ENCODE measurements around the gene DCHS1. TPM values are rescaled to one million over a fixed set of nuclear protein-coding genes. Genes with fewer than 3 reads are reported as not detected.
A peak's percentile ranks its signal among the peaks of the same experiment; 100 is the strongest.

DCHS1 gene
- total RNA-seq, 1 donor from 2014 or later, result 41.7 TPM

DNA sequence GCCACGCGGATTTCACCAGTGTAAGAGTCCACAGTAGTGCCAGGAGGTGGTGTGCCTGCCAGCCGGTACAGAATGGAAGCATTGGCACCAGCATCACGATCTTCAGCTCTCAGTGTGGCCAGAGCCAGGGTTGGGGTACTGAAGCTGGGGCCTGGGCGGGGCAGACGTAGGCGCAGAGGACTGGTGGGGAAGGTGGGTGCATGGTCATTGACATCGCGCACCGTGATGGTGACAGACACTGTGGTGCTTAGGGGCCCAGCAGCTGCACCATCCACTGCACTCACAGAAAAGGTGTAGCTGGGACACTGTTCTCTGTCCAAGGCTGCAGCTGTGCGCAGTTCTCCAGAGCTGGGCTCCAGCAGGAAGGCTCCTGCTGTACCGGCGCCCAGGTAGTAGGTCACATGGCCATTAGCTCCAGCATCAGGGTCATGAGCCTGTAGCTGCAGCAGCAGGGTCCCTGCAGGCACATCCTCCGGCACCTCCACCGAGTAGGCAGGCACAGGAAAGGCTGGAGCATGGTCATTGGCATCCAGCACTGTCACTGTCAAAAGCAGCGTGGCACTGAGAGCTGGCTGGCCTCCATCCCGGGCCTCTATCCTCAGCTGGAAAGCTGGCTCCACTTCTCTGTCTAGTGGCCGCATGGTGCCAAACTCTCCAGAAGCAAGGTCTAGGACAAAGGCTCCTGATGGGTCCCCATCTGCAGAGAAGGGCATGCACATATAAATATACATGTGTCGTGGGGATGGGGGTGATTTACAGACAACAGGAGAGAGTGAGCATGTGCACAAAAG, 28.4 kb downstream of the DCHS1 start:
- DNase-seq (ENCODE audit: low read depth, low spot score), result no peak

GRCh38 chr11:6625832-6626420, 29.7 kb downstream of the DCHS1 start:
- DNase-seq (ENCODE audit: low read depth, low spot score), result no peak

DNA sequence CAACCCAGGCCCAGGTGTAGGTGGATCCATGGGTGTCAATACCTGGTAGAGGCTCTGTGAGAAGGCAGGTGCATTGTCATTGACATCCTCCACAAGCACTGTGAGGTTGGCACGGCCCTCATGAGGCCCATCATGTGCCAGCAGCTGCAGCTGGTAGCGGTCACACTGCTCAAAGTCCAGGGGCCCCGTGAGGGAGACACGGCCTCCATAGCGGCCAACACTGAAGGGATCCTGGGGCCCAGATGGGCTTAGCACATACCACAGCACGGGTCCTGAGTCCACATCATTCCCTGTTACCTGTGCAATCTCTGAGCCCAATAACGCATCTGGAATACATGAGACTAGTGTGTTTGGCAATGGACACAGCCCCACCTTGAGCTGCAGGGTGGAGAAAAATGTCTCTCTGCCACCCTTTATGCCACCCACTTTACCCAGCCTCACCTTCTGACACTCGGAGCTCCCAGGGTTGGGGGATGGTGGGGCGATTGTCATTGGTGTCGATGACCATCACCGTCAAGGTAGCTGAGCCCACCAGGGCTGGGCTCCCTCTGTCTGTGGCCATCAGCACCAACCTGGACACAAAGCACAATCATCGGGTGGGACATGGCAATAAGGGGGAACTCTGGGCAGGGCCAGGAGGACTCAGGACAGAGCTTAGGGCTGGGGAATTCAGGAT, 30.3 kb downstream of the DCHS1 start:
- no peak for DNase-seq (ENCODE audit: low read depth, low spot score)

GRCh38 chr11:6623391-6624363, 31.9 kb downstream of the DCHS1 start:
- DNase-seq (ENCODE audit: low read depth, low spot score), result no peak

DNA sequence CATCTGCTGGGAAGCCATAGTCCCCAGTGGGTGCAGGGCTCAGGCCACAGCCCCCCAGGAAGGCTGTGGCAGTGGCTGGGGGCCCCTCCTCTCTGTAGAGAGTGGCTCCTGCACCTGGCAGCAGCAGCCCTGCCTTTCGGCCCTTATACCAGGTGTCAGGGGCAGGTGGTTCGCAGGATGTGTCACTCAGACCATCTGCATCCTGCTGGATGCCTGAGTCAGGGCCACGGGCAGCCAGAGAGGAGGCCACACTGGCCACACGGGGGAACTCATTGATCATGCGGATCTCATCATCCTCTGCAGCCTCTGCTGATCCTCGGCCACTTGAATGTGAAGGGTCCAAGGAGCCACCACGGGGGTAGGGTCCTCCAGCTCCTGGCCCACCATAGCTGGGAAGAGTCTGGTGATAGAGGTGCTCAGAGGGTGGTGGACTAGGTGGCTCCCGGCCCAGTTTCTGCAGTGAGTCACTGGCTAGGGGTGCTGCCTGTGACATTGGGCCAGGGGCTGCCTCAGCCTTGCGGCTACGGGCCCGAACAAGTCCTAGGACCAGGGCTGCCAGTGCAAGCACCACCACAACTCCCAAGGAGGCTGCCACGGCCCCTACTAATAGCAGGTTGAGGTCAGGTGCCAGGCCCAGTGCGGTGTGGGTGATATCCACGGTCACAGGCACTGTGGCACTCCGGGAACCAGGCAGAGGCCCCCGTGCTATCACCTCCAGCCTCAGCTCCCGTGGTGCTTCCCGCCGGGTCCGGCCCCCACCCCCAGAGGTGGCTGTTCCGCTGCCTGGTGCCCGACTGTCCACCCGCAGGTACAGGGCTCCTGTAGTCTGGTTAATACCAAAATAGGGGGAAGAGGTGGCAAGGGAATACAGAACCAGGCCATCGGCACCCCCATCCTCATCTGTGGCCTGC, 33.1 kb downstream of the DCHS1 start:
- no peak for DNase-seq (ENCODE audit: low read depth, low spot score)

- no peak for DNase-seq (ENCODE audit: low read depth, low spot score)
Observed at GRCh38 chr11:6621711-6622211, 33.8 kb downstream of the DCHS1 start.

- no peak for DNase-seq (ENCODE audit: low read depth, low spot score)
Observed at GRCh38 chr11:6620636-6621035, 35.0 kb downstream of the DCHS1 start.

DNA sequence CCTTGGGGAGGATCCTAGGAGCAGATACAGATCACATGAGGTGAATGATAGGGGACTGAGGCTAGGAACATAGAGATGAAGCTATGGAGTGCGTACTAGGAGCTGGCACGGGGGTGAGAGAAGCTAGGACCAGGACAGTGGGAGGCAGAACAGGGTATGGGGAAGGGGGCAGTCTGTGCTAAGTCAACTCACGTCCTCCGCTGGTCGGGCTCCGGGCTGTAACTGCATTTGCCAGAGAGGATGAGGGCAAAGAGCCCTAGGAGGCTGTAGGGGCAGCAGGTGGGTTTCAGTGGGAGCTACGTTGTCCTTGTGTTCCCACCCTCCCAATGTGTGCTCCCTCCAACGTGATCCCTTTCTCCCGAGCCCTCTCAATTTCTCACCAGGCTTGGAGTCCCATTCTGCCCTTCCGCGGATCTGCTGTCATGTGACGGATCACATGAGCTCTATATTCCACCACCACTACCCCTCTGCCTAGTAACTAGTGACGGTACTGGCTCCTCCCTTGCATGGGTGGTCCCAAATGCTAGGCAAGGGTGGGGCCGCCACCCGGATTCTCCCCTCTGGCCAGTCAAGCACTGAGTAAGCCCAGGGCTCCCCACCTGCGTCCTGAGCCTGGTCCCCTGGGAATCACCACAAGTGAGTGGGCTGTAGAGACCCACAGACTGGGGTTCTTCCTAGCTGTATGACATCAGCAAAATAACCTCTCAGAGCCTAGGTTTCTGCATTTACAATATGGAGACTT, 36.4 kb downstream of the DCHS1 start, which contains the start of gene TPP1:
TPP1 (minus strand) TSS at position 419 of the 742 bp plus-strand sequence; CDS start at position 397, 22 bp downstream.
- DNase-seq (ENCODE audit: low read depth, low spot score), result peak; percentile 78

GRCh38 chr11:6618117-6619003, 37.2 kb downstream of the DCHS1 start:
- peak; percentile 66 for DNase-seq (ENCODE audit: low read depth, low spot score)

DNA sequence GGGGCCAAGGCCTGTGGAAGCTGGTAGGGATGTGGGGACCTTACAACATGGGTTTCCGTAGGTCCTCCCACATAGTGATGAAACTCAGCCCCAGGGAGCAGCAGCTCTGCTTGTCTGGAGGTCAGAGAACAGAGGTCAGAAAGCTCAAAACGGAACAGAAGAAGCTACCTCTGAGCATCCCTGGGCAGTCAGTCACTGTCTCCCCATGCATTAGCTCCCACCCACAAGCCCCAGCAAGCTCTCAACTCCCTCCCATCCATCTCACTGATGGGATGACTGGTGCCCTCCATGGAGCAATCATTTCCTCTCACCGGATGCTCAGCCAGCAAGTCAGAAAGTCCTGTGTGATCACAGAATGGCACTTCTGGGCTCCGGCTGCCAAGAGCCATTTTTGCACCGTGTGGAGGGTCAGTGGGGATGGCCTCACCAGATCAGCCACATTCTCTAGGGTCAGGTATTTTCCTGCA, 38.3 kb downstream of the DCHS1 start:
- no peak for DNase-seq (ENCODE audit: low read depth, low spot score)

DNA sequence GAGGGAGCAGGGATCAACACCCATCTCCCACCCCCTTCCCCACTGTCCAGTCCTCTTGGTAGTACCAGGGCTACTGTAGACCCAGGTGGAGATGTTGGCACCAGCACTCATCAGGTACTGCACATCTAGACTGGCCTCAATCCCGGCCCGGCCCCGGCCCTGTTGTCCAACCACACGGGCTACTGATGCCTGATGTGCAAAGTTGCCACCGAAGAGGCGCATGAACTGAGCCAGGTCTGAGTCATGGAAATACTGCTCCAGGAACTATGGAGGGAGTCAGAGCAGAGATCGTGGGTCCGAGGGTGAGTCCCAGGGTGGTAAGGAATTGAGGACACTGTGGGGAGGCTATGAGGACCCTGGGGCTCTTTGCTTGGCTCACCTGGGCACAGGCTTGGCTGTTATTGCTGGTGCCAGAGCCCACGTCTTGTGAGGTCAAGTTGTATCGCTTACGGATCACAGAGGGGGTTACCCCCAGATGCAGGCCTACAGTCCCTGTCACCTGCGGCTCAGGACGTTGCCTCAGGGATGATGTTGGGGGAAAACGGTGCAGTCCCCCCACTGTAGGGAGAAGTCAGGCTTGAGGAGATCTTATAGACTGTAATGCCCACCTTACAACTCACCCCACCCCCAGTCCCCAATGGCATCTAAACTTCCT, 38.9 kb downstream of the DCHS1 start:
- DNase-seq (ENCODE audit: low read depth, low spot score), result no peak

DNA sequence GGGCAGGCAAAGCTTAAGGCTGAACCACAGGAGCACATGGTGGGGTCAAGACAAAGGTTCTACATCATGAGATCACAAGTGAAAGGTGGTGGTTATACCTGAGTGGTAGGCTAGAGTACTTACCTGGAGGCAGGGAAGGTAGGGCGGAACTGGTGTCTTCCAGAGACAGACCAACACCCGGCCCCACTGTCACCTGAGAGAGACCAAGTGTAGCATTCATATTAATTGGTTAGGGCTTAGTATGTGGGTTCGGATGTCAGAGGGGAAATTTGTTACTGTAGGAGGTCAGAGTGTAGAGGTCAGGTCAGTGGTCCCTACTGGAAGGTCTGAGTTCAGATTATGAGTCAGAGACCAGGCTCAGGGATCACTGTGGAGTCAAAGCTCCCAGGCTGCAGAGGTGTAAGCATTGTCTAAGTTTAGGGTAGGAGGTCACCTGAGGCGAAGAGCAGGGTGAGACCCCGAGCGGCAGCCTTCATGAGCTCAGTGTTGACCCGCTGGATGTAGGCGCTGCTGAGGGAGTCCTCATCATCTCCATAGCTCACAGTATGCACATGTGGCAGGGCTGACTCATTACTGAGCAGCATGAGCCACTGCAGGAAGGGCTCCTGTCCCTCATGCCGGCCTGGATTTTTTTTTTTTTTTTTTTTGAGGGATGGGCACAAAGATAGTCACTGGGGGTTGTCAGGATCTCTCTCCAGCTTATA, 39.6 kb downstream of the DCHS1 start:
- DNase-seq (ENCODE audit: low read depth, low spot score), result no peak

DNA sequence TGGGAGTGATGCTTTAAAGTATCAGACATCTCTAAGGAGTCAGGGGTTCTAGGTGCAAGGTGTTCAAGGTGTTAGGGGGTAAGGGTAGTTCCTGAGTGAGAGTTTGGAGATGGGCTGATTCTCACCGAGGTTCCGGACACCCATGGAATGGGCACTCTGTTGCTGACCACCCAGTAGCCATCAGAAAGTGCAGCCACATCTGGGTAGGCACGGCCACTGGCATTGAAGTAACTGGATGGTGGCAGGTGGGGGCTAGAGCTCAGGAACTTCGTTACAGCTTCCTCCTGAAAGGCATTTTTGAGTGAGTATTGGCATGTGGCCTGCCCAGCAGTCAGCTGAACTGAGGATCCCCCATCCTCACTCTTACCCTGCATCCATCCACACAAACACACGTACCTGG, 40.6 kb downstream of the DCHS1 start:
- DNase-seq (ENCODE audit: low read depth, low spot score), result no peak

DNA sequence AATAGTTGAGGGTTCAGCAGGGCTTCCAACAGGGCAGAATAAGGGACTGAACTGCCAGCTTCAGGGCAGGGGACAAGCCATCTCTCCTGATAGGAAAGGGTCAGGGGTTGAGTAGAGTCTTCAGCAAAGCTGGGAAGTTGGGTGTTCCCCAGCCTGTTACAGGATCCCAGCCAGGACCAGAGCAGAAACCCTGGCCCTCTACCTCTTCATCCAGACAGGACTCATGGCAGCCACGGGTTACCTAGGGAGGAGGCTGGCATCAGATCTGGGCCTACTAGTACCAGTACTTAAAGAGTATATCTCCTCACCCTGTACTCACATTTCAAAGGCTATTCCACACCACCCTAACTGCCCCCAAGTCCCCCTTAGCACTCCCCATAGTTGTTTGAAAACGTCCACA, 41.2 kb downstream of the DCHS1 start:
- DNase-seq (ENCODE audit: low read depth, low spot score), result no peak

GRCh38 chr11:6613496-6613895, 42.1 kb downstream of the DCHS1 start:
- DNase-seq (ENCODE audit: low read depth, low spot score), result no peak

DNA sequence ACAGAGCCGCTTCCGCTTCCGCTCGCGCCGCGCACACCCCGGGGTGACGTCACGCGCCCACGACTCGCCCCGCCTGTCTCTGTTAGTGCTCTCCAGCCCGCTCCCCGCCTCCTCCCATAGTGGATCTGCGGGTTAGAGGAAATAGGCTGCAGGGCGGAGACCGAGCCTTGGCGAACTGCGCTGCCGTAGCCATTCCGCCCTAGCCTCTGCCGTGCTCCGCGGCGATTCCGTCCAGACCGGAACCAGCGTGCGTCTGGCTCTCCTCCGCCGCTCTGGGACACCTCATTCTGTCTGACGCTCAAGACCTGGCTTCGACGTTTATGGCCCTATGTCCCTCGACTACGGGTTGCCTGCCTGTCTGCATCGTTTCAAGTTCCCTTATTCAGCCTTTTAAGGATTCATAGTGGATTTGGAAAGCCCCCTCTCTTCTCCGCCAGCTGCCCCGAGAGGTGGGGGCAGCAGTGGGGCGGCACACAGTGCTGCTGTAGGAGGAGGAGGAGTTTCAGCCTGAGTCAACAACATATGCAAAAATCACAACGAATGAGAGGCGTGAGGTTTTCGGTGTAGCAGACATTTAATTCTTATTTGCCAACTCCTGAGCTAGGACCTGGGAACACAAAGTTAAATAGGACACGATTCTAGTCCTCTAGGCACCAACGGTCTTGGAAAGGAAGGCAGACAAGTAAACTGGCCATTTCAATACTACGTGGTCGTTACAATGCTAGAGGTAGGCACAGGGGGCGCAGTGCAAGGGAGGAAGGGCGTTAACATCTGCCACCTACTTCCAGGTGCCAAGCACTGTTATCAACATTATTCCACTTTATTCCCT, 43.2 kb downstream of the DCHS1 start, which contains the start of gene TAF10:
TAF10 (minus strand) TSS at position 4 of the 829 bp plus-strand sequence. CDS start 27 bp downstream, outside the sequence.
- peak; percentile 85 for DNase-seq (ENCODE audit: low read depth, low spot score)
